GM13976 (cell line): ENCODE results near the gene MRPL43.

Experiments
- DNase-seq: peaks from one replicate; pipeline ENCODE4 v3.0.0; 2012; ENCODE audit warnings: low spot score
- CTCF ChIP-seq: IDR thresholded peaks from 2 replicates; pipeline ENCODE4 v1.5.1; 2012; ENCODE audit warnings: borderline replicate concordance, mild to moderate bottlenecking; ENCODE audit not compliant: insufficient read depth; ENCODE audit errors: extremely low read depth, missing control alignments, control extremely low read depth
- in situ Hi-C: fragments of 300-500 bp; cut with MboI; formaldehyde crosslinking; loops from one replicate; pipeline ENCODE4 v1.12.0; 2022; ENCODE audit warnings: low sequenced_read_pairs, mixed read lengths, inconsistent platforms; ENCODE audit not compliant: unreplicated experiment

The MRPL43 gene

GRCh38 chr10:101020427-101021075, 33.3 kb upstream of the MRPL43 start:
- in situ Hi-C loops, result no loop called here
- no peak for TF ChIP-seq CTCF
- DNase-seq, result no peak

- no peak for TF ChIP-seq CTCF
- in situ Hi-C loops, result no loop called here
- no peak for DNase-seq
Observed at GRCh38 chr10:101019440-101019703, 32.1 kb upstream of the MRPL43 start.

GRCh38 chr10:101018600-101019439, 31.5 kb upstream of the MRPL43 start:
- peak; percentile 90 for DNase-seq
- TF ChIP-seq CTCF, result peak; percentile 63
- in situ Hi-C loops, result no loop called here

GRCh38 chr10:101018118-101018599, 30.9 kb upstream of the MRPL43 start:
- TF ChIP-seq CTCF, result no peak
- DNase-seq, result no peak
- in situ Hi-C loops, result no loop called here

GRCh38 chr10:101016814-101017213, 29.5 kb upstream of the MRPL43 start:
- no peak for DNase-seq
- TF ChIP-seq CTCF, result no peak
- in situ Hi-C loops, result no loop called here

- no peak for DNase-seq
Observed at GRCh38 chr10:101015582-101015973, 28.3 kb upstream of the MRPL43 start.

More at GRCh38 chr10:101015582-101015973, 28.3 kb upstream of the MRPL43 start:
- in situ Hi-C loops, result no loop called here
- TF ChIP-seq CTCF, result no peak
